ENCODE results near the gene MGMT. TPM values are rescaled to one million over a fixed set of nuclear protein-coding genes. Genes with fewer than 3 reads are reported as not detected.

MGMT gene
- total RNA-seq, 1 donor from 2014 or later: 20.8 TPM

GRCh38 chr10:129552119-129552518 lies 85.1 kb downstream of the MGMT start:
- DNase-seq (ENCODE audit: extremely low spot score, unreplicated experiment): no peak
- no peak for TF ChIP-seq CTCF (IDR thresholded peaks at IDR 0.05)
- no peaks in the 10 kb centered on the region for H3K27me3 Mint-ChIP-seq (ENCODE audit: unreplicated experiment)
- no peak overlapping the region for H3K4me3 Mint-ChIP-seq (ENCODE audit: unreplicated experiment)
- H3K27ac Mint-ChIP-seq (ENCODE audit: unreplicated experiment): no peak overlapping the region
- no peaks in the 10 kb centered on the region for H3K9me3 Mint-ChIP-seq (ENCODE audit: unreplicated experiment)
- H3K36me3 Mint-ChIP-seq (ENCODE audit: unreplicated experiment): no peaks in the 10 kb centered on the region
- peaks cover 3% of the 10 kb centered on the region for H3K4me1 Mint-ChIP-seq (ENCODE audit: unreplicated experiment)

DNA sequence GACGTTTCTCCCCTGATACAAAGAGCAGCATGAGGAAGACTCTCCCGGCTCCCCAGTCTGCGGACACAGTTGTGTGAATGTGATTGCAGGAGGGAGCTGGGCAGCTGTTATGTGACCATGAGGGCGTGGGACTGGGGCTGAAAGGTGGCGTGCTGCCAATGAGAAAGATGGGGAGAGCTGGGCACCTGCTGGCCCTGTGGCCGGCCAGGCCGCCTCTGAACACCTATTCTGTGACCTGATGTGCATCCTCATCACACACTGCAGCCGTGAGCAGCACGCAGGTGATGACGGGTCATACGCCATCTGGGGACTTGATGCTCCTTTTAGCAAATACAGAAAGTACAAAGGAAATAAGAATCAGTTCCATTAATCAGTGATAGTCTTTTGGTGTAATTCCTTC lies 86.9 kb downstream of the MGMT start:
- no peaks in the 10 kb centered on the region for H3K4me1 Mint-ChIP-seq (ENCODE audit: unreplicated experiment)
- H3K27ac Mint-ChIP-seq (ENCODE audit: unreplicated experiment): no peak overlapping the region
- no peak for DNase-seq (ENCODE audit: extremely low spot score, unreplicated experiment)
- no peak for TF ChIP-seq CTCF (IDR thresholded peaks at IDR 0.05)
- H3K36me3 Mint-ChIP-seq (ENCODE audit: unreplicated experiment): no peaks in the 10 kb centered on the region
- H3K9me3 Mint-ChIP-seq (ENCODE audit: unreplicated experiment): no peaks in the 10 kb centered on the region
- H3K27me3 Mint-ChIP-seq (ENCODE audit: unreplicated experiment): no peaks in the 10 kb centered on the region
- no peak overlapping the region for H3K4me3 Mint-ChIP-seq (ENCODE audit: unreplicated experiment)

DNA sequence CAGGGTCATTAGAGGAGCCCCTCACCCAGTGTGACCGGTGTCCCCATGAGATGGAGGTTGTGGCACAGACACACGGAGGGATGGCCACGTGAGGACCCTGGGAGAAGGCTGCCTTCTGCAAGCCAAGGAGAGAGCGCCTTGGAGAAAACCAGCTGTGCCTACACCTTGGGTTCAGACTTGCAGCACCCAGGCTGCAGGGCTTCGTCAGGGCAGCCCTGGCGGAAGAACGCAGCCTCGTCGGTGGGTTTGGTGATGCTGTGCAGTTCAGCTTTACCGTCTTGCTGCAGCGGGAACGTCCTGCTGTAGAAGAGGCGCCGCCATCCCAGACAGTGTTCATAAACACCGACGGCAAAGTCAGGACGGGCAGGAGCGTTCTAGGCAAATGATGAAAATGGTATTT lies 89.3 kb downstream of the MGMT start:
- H3K27ac Mint-ChIP-seq (ENCODE audit: unreplicated experiment): no peak overlapping the region

GRCh38 chr10:129560361-129560760 lies 93.3 kb downstream of the MGMT start:
- TF ChIP-seq CTCF (IDR thresholded peaks at IDR 0.05): no peak
- Mint-ChIP-seq H3K36me3 (ENCODE audit: unreplicated experiment) (no peaks in the 10 kb centered on the region), H3K4me3 (ENCODE audit: unreplicated experiment) (no peak overlapping the region), H3K27ac (ENCODE audit: unreplicated experiment) (no peak overlapping the region), H3K4me1 (ENCODE audit: unreplicated experiment) (no peaks in the 10 kb centered on the region), H3K27me3 (ENCODE audit: unreplicated experiment) (no peaks in the 10 kb centered on the region), H3K9me3 (ENCODE audit: unreplicated experiment) (no peaks in the 10 kb centered on the region)
- DNase-seq (ENCODE audit: extremely low spot score, unreplicated experiment): no peak

More for the DNA sequence above, 89.3 kb downstream of the MGMT start:
- no peaks in the 10 kb centered on the region for H3K4me1 Mint-ChIP-seq (ENCODE audit: unreplicated experiment)
- no peak overlapping the region for H3K4me3 Mint-ChIP-seq (ENCODE audit: unreplicated experiment)
- H3K27me3 Mint-ChIP-seq (ENCODE audit: unreplicated experiment): no peaks in the 10 kb centered on the region
- DNase-seq (ENCODE audit: extremely low spot score, unreplicated experiment): no peak
- no peak for TF ChIP-seq CTCF (IDR thresholded peaks at IDR 0.05)
- no peaks in the 10 kb centered on the region for H3K36me3 Mint-ChIP-seq (ENCODE audit: unreplicated experiment)
- H3K9me3 Mint-ChIP-seq (ENCODE audit: unreplicated experiment): no peaks in the 10 kb centered on the region

- Mint-ChIP-seq H3K27ac (ENCODE audit: unreplicated experiment) (no peak overlapping the region), H3K4me3 (ENCODE audit: unreplicated experiment) (no peak overlapping the region), H3K9me3 (ENCODE audit: unreplicated experiment) (no peaks in the 10 kb centered on the region), H3K27me3 (ENCODE audit: unreplicated experiment) (no peaks in the 10 kb centered on the region), H3K4me1 (ENCODE audit: unreplicated experiment) (no peaks in the 10 kb centered on the region), H3K36me3 (ENCODE audit: unreplicated experiment) (no peaks in the 10 kb centered on the region)
- DNase-seq (ENCODE audit: extremely low spot score, unreplicated experiment): no peak
- TF ChIP-seq CTCF (IDR thresholded peaks at IDR 0.05): no peak
Measured at GRCh38 chr10:129562487-129562886, 95.4 kb downstream of the MGMT start.
